NCI-H2171 treated with DMSO at 0.1 percent for 48 hours (cell line): ENCODE data around the gene CSDE1.
A peak's percentile ranks its signal among the peaks of the same experiment; 100 is the strongest.

ENCODE experiments used
- DNase-seq: peaks from one replicate; lab custom pipeline; 2025; lab: John Stamatoyannopoulos, UW

Gene CSDE1

DNA sequence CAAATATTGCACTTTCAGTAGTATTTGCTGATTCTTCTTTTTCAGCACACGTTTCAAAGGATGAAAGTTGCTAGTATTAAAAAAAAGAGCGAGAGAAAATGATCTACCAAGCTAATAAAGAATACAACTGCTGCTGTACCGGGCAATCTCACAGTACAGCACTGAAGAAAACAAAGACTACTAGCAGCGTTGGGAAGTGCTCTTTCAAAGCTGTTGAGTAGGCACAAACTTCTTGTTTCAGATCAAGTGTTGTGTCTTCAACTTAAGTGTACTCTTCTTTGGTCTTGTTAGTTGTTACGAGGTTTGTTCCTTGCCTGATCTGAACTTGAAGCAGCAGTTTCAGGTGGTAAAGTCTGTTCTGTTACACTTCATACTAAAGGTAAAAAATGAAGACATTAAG, 7.9 kb downstream of the CSDE1 start:
- no peak for DNase-seq

DNA sequence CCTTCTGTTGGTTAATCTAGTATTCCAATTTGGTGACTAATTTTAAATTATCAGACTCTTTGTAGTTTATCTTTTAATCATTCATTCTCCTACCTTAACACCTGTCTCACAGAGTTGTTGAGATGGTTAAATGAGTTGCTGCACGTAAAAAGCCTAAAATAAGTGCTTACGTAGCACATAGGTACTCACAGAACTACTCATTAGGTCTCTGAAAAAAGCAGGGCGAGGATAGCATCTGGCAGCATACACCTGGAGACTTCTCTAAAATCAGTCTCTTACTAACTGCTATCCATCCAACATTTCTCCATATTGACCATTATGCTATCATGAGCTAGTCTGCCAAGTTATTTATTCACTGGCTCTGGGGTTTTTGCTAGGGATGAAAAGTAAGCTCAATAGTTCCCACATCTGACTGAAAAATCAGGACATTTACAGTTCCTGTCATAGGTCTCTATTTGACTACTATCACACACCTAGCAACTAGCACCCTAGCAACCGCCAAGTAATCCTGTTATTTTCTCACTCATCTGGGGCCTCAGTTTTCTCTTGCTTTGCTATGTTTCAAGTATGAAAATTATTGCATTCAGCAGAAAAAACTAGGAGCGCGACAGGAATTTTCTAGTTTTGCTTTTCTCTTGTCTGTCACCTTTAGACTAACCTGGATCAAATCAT, 11.2 kb downstream of the CSDE1 start:
- DNase-seq = no peak

DNA sequence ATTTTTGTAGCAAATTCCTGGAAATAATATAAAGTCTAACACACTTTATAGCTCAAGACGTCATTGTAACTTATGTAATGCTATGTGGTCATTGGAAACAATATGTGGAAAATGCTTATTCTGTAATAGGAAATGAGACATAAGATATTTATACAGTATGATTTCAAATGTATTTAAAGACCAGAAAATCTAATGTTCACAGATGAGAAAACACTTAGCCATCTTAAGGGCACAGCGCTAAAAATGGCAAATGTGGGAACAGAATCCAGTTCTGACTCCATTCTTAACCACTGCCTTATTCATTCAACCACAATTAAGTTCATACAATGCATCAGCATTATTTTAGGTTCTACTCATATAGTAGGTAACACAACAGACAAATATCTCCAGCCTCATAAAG, 12.5 kb downstream of the CSDE1 start:
- DNase-seq = no peak

DNA sequence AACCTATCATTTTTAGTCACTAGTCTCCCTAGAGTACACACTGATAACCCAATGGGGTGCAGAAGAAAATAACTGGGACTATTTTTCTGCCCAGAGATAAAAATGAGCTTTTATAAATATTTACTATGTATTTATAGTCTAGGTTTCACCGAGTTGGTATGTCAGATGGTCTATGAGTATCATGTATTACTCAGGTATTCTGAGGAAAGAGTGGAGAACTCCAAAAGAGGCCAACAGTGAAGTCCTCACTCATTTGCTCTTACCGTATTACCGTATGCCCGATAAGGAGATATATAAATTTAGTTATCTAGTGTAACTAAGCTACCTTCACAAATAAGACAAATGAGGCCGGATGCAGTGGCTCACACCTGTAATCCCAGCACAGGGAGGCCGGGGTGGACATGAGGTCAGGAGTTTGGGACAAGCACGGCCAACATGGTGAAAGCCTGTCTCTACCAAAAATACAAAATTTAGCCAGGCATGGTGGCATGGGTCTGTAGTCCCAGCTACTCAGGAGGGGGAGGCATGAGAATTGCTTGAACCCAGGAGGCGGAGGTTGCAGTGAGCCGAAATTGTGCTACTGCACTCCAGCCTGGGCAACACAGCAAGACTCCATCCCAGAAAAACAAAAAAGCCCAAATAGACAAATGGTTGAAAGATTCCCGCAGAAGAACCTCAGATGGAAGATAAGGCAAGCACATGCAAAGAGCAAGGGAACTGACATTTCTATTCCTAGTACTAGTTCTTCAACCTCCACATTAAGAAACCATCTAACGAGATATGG, 15.6 kb downstream of the CSDE1 start:
- DNase-seq = no peak

DNA sequence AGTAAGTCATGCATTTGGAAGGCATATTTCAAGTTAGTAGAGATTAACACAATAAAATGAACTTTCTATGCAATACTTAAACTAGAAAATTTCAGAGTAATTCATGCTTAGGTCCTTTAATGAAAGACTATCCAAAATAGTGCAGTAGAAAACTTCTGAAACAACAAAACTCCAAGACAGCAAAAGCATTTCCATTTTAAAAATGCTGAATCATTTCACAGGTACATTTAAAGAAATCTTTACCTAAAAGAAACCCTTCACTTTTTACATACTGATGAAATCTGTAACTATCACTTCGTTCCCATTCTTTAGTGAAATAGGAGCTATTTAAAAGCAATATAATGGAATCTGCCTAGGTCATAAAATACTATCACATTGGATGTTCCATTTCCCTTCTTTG, 17.5 kb downstream of the CSDE1 start:
- no peak for DNase-seq

DNA sequence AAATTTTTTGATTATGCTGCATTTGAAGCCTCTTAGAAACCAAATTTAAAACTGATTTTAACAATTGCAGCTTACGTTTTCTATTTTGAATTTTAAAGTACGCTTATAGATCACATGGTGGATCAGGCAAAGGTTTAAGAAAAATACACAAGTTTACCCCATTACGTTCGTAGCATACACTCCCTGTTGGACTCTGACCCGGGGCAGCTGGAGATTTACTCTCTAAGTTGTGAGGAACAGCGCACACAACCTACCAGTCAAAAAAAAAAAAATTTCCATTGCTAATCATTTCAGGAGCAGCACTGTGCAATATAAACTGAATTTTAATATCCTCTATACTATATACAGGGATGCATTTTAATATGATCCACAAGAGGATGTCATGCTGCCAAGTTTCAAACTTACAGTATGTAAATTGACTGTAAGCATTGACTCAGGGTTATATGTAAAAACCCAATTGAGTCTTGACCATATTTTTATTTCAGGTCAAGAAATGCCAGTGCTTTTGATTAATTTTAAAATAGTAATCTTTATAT, 20.4 kb downstream of the CSDE1 start:
- no peak for DNase-seq

DNA sequence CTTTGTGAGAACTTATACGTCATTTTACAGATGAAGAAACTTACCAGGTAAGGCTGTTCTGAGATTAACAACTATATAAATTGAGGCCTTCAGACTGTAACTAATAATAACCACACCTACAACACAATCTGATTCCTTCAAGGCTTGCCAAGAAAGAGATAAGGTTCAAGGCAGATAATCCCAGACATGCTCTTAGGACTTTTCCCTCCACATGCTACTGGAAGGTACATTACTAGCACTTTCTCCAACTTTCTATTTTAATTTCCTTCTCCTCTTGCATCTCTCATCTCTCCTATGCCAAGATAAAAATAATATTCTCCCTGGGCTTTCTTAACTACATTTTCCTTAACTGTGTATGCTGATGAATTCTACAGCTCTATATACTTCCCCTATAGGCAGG, 22.3 kb downstream of the CSDE1 start:
- no peak for DNase-seq

DNA sequence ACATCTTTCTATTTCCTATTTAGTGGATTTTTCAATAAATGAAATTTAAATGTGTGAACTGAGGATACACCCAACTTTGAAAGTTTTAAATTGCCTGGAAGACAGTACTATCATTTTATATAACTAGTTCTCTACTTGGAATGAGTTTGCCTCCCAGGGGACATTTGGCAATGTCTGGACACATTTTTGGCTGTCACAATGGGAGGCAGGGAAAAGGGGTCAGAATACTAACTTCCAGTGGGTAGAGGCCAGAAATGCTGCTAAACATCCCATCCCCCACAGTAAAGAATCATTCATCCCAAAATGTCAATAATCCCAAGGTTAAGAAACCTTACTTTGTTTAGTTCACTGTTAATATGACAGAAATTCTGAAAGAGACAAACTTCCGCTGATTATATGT, 28.0 kb downstream of the CSDE1 start:
- no peak for DNase-seq

DNA sequence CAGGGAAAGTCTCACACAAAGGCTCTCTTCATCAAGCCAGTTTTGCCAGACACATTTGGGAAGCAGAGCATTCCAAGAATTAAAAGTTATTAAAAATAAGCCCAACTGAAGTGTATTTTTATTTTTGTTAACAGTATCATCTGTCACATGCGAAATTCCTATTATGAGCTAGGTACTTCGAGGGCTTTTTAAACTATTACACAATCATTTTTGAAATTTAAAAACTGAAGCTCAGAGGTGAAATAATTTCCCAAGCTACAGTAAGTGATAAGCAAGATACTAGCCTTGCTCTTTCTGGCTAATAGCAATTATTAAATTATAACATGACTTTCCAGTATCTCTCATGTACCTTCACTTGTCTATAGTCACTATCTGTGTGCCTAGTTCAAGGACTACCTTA, 29.2 kb downstream of the CSDE1 start:
- DNase-seq = no peak

DNA sequence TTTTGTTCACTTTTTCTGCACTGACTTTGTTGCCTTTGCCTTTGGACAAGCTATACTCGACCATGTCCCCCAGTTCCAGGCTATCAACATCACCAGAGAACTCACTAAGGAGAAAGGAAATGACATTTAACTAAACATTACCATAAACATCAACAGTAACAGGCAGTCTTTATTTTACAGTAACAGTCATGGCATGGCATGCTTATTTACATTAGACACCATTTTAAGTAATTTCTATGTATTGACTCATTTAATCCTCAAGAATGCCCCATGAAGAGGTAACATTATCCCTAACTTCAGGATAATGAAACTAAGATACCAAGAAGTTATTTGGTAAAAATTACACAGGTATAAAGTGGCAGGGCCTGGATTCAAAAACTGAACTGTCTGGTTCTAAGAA, 32.6 kb downstream of the CSDE1 start:
- no peak for DNase-seq

DNA sequence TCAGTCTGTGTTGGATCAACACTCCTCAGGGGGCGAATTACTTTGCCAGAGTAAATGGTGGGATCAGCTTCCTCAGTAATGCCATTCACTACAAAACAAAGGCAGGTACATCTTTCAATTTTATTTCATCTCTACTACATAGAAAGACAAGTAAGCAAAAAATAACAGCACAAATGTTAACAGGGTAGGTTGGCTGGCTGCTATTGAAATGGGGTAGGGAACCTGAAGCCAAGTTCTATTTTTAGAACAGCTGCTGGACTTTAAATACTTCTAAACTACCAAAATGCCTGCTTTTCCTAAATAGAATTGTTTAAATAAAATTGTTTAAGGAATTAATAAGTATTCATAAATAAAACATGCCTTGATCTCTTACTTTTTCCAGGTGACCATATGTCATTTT, 33.9 kb downstream of the CSDE1 start:
- DNase-seq = no peak

DNA sequence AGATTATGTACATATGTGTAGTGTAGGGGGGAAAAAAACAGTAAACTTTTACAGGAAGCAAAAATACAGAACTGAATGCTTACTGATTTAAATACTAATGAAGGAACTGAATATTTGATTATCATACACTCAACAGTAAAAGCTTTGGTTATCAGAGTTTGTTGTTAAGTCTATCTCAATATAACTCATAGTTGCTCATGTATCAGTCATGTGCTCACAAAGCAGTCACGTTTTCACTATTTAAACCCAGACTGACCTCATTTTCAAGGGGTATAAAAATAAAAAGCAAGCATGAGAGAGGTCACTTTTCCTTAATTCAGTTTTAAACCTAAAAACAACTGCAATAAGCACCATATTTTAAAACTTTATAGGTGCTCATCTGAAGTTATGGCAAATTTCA, 34.3 kb downstream of the CSDE1 start:
- no peak for DNase-seq

DNA sequence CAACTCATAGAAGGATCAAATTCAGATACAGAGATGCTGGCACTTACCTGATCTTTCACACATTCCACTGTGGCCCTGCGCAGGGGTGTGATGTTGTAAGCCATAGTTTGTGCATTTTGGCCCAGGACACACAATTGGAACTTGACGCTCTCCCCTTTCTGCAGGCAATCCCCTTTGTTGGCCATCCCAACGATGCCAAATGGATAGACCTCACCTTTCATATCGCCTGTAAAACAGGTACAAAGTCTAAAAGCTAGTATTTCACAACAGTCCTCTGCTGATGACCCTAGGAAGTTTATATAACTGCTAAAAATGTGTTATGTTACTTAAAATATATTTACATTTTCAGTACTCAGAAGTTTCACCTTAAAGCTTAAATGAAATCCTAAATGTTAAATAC, 37.3 kb downstream of the CSDE1 start:
- no peak for DNase-seq

DNA sequence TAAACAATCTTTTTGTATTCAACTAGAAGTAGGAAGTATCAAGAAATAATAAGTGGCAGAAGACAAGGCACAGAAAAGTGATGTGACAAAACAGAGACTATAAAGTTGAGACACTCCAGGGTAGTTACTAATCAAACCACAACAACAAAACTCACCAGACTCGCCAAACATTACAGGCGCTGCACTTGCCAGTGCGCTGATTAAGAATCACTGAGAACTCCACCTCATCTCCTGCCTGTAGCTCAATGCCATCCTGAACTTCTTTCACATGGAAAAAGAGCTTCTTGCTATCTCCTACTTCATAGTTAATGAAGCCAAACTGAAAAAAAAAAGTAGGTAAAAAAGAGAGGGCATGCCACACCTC, 38.4 kb downstream of the CSDE1 start:
- no peak for DNase-seq

DNA sequence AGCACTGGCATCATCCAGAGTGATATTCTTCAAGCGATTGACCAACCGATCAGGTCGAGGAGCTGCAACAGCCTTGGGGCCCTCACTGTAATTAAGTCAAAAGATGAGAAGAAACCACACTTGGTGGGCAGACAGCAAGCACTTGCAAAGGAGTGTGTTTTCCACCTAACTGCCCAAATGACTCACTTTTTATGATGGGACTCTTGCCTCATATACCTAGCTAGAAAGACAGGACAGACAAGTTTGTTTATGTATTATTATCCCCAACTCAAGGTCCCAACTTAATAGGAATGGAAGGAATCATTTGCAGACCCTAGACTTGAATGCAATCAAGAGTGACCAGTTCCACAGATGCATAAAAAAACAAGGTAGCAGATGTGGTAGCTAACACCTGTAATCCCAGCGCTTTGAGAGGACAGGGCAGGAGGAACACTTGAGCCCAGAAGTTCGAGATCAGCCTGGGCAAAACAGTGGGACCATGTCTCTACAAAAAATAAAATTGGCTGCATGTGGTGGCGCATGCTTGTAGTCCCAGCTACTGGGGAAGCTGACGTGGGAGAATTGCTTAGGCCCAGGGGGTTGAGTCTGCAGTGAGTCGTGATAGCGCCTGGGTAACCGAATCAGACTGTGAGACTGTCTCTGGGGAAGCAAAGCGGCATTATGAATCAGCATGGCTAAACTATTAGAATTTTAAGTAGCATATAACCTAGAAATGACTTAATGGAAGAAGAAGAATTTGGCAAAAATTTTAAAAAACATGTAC, 38.9 kb downstream of the CSDE1 start:
- DNase-seq = no peak

DNA sequence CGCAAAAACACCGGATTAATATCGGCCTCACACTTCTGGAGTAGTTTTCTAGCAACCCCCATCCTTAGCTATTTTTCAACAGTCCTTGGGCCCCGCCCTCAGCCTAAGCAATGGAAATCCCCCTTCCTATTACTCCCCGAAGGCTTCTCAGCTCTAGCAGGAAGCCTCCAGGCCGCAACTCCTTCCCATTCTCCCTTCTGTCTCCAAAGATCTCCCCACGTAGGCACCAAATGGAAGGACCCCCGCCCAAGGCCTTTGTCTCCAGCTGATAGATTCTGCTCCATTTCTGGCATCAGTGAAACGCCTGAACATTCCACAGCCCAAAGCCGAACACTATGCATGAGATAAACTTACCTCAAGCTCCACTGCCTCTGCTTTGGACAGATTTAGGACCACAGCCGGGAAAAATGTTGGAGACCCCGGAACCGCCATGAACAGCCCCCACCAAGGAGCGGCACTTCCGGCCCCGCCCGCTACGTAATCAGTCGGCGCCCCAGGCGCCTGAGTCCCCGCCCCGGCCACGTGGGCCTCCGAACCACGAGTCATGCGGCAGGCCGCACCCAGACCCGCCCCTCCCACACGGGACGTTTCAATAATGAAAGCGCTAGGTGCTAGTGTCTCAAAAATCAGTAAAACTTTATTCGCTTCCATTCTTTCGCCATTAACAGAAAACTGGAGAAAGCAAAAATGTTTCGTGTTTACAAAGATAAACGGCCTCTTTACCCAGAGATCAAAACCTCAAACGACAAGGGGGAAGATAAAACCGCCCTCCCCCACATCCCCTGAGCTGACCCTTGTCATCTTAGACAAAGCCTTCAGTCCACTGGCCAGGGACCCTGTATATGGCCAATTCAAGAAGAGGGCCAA, 41.2 kb downstream of the CSDE1 start, which contains the start of gene NRAS:
TSS of gene NRAS (minus strand) at position 468 of the 867 bp plus-strand sequence. CDS start 611 bp downstream, outside the sequence.
- DNase-seq = peak; percentile 85

DNA sequence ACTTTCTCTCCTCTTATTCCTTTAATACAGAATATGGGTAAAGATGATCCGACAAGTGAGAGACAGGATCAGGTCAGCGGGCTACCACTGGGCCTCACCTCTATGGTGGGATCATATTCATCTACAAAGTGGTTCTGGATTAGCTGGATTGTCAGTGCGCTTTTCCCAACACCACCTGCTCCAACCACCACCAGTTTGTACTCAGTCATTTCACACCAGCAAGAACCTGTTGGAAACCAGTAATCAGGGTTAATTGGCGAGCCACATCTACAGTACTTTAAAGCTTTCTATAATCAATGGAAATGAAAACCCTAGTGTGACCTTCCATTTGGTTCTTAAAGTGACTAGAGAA, 41.9 kb downstream of the CSDE1 start:
- DNase-seq = no peak

DNA sequence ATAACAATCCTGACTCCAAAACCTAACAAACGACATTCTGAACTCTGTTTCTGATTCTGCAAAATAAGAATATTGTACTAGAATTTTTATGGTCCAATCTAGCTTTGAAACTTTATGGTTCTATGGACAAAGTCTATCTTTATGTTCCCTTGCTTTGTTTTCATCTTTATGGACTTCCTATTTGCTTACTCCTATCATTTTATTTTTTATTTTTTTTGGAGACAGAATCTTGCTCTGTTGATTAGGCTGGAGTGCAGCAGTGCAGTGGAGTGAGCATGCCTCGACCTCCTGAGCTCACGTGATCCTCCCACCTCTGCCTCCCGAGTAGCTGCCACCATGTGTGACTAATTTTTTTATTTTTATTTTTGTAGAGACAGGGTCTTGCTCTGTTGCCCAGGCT, 44.8 kb downstream of the CSDE1 start:
- no peak for DNase-seq

DNA sequence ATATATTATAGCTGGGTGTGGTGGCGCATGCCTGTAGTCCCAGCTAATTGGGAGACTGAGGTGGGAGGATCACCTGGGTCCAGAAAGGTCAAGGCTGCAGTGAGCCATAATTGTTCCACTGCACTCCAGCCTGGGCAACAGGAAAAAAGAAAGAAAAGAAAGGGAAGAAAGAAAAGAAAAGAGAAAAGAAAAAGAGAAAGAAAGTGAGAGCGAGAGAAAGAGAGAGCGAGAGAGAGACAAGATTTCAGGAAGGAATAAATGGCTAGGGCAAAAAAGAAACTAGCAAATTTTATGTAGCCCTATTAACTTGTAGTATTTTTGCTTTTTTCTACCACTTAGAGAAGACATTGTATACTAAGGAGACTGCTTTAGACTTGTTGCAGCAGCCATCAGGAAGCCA, 47.4 kb downstream of the CSDE1 start:
- no peak for DNase-seq

DNA sequence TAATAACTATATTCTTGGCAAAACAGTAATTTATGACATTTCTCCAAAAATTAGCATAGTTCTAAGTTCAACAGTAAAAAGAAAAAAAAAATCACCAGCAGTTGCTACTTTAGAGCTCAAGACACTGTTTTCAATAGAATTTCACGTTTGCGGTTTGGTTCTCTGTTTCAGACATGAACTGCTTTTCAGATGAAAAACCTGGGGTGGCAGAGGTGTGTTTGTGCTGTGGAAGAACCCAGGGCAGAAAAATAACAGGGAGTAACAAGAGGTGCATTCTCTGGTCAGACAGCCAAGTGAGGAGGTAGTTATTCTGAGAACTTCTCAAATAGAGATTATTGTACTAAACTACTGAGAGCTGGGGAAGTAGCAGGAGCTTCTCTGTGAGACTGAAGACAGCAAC, 50.2 kb downstream of the CSDE1 start:
- DNase-seq = no peak

DNA sequence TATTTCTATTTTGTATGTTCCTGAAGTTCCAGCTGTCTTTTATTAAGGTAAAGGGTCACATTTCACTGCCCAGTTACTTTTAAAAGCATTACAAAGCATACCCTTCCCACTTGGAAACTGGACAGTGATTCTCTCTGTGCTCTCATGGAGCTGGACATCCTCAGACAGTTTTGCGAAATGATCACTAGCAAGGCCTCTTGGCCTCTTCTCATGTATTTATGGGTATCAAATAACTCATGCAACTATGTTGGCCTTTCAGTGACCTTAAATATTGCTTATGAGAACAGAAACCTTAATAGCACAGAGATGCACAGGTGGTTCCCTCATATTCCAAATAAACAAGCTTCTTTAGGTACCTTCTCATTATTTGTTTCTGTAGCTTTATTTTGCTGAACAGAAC, 54.5 kb downstream of the CSDE1 start:
- DNase-seq = no peak

DNA sequence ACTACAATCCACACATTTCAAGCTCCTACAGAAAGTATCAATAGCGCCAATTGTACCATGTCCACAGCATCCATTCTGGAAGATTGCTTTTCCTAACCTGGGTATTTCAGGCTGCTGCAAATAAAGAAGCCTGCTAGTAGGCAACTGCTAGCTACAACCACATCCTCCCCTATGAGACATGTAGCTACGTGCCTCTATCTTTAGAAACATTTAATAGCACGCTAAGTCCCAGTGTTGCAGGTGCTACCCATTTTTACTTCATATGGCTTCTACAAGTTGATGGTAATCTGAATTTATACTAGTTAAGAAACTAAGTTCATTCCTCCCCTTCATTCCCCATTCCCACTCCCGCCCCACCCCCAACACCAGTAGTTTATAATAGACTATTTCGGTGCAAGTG, 55.0 kb downstream of the CSDE1 start:
- no peak for DNase-seq
